K562 (cell line): ENCODE results near the gene IL1RAPL2. TPM values are rescaled to one million over a fixed set of nuclear protein-coding genes. Genes with fewer than 3 reads are reported as not detected.

ENCODE experiments used
- ATAC-seq: fragments of 200-7000 bp; cut with Tn5 transposase; 3 replicates; pipeline ENCODE4 v1.9.1; 2020; ENCODE audit warnings: moderate library complexity
- BruUV-seq: library from RNA; stranded (reverse); fragments of 400-500 nt; replicated peaks from 2 replicates; lab custom pipeline; 2021; lab: Mats Ljungman, UMichigan
- CTCF ChIA-PET: fragments of 300-600 bp; formaldehyde crosslinking; extraction: SDS; loops from one replicate; lab custom pipeline; 2021; ENCODE audit warnings: low intra/inter-chr PET ratio; lab: Yijun Ruan, JAX
- POLR2A ChIA-PET: fragments of 300-600, 350-650 bp; sonication (Branson Sonifier 250); formaldehyde crosslinking; extraction: SDS; loops from one replicate; lab custom pipeline; 2021; ENCODE audit warnings: antibody characterized with exemption, inconsistent platforms; lab: Yijun Ruan, JAX
- DNase-seq, 4 experiments: peaks; one replicate each; pipeline versions ENCODE4 v3.0.0 to v3.0.0-alpha.2; 2011 to 2018; ENCODE audit warnings: low spot score in 3 of 4, mixed read lengths in 3 of 4; ENCODE audit errors: extremely low read depth in 1 of 4
- FAIRE-seq: peaks from 2 replicates; lab custom pipeline; 2011; peaks lifted over from hg19 to GRCh38; lab: Jason Lieb, UNC
- H2AFZ ChIP-seq: 2 replicates; pipeline ENCODE4 v1.6.0; 2011; ENCODE audit warnings: low read depth, low read length, control low read depth, inconsistent platforms
- H3K27ac ChIP-seq: fragments of 200-600 bp; 3 replicates; pipeline ENCODE4 v1.8.0; 2011; ENCODE audit warnings: low read depth, mild to moderate bottlenecking, control low read depth, inconsistent platforms, low read length, moderate library complexity, mixed read lengths; ENCODE audit errors: extremely low read depth
- H3K27me3 ChIP-seq, 2 experiments: fragments of 300-600 bp in 1 of 2; 2 replicates in 1 of 2; 3 replicates in 1 of 2; pipeline versions ENCODE4 v1.6.0 to v1.8.0; 2011; ENCODE audit warnings: inconsistent platforms in 2 of 2, low read length in 2 of 2, mild to moderate bottlenecking in 1 of 2, mixed read lengths in 1 of 2, moderate library complexity in 1 of 2; ENCODE audit not compliant: control insufficient read depth in 2 of 2, insufficient read depth in 2 of 2
- H3K36me3 ChIP-seq: fragments of 300-600 bp; 3 replicates; pipeline ENCODE4 v1.8.0; 2011; ENCODE audit warnings: mild to moderate bottlenecking, low read length, inconsistent platforms; ENCODE audit not compliant: control insufficient read depth, insufficient read depth
- H3K4me1 ChIP-seq, 2 experiments: fragments of 200-600 bp in 1 of 2; replicated peaks in 1 of 2; 2 replicates in 1 of 2; 3 replicates in 1 of 2; pipeline versions ENCODE4 v1.5.1 to v1.8.0; 2011; ENCODE audit warnings: inconsistent platforms in 2 of 2, low read length in 2 of 2, mild to moderate bottlenecking in 1 of 2, mixed read lengths in 1 of 2, moderate library complexity in 1 of 2; ENCODE audit not compliant: control insufficient read depth in 2 of 2, insufficient read depth in 2 of 2
- H3K4me2 ChIP-seq: 2 replicates; pipeline ENCODE4 v1.6.1; 2011; ENCODE audit warnings: low read length, control low read depth, inconsistent platforms, mixed read lengths; ENCODE audit not compliant: insufficient read depth
- H3K4me3 ChIP-seq: fragments of 200-600 bp; sonication (generic), shearing (Covaris generic); 2 replicates; pipeline ENCODE4 v1.5.1; 2016; ENCODE audit warnings: control low read depth, inconsistent platforms
- H3K79me2 ChIP-seq: fragments of 200-600 bp; 3 replicates; pipeline ENCODE4 v1.8.0; 2011; ENCODE audit warnings: low read length, inconsistent platforms; ENCODE audit not compliant: control insufficient read depth, insufficient read depth
- H3K9ac ChIP-seq, 2 experiments: 2 replicates each; pipeline versions ENCODE4 v1.6.0 to v1.6.1; 2011; ENCODE audit warnings: low read depth in 2 of 2, low read length in 2 of 2, control low read depth in 1 of 2, inconsistent platforms in 1 of 2, mild to moderate bottlenecking in 1 of 2, mixed read lengths in 1 of 2; ENCODE audit not compliant: insufficient read depth in 1 of 2
- H3K9me1 ChIP-seq: one replicate; pipeline ENCODE4 v1.6.0; 2011; ENCODE audit warnings: inconsistent platforms, mild to moderate bottlenecking, low read length, moderate library complexity; ENCODE audit not compliant: control insufficient read depth, insufficient read depth
- H3K9me3 ChIP-seq: replicated peaks from 2 replicates; pipeline ENCODE4 v1.5.1; 2011; ENCODE audit warnings: low read depth, low read length, inconsistent platforms; ENCODE audit not compliant: control insufficient read depth, insufficient read depth
- H4K20me1 ChIP-seq: replicated peaks from 2 replicates; pipeline ENCODE4 v1.6.1; 2011; ENCODE audit warnings: low read length, inconsistent platforms, mixed read lengths; ENCODE audit not compliant: control insufficient read depth, insufficient read depth
- CEBPG ChIP-seq, 3 experiments: fragments of 200-800 bp in 1 of 3; sonication (Bioruptor generic) in 1 of 3; sonication (generic) in 1 of 3; formaldehyde crosslinking in 1 of 3; IDR thresholded peaks in 2 of 3; conservative IDR thresholded peaks in 1 of 3; 2 replicates each; pipeline versions ENCODE4 v1.6.1 to v1.8.0; 2016 to 2022; ENCODE audit warnings: missing compliant biosample characterization in 2 of 3, missing genetic modification characterization in 2 of 3, mild to moderate bottlenecking in 1 of 3, missing genetic modification reagents in 1 of 3
- TGIF2 ChIP-seq: sonication (generic); formaldehyde crosslinking; IDR thresholded peaks from 2 replicates; pipeline ENCODE4 v1.8.1; 2022; ENCODE audit warnings: mild to moderate bottlenecking, missing genetic modification reagents, moderate library complexity
- WGBS: fragments of 100-300 bp; shearing (Covaris generic); methylation state at CpG from one replicate; pipeline ENCODE4 v1.1.6; 2016; ENCODE audit warnings: low coverage, mixed read lengths; ENCODE audit not compliant: insufficient coverage; ENCODE audit errors: missing lambda C conversion rate; 5-methylcytosine and 5-hydroxymethylcytosine counted together
- in situ Hi-C: fragments of 300-500 bp; cut with MboI; formaldehyde crosslinking; loops from 4 replicates; pipeline ENCODE4 v1.15.0; 2018; ENCODE audit warnings: inconsistent platforms, mixed read lengths
- intact Hi-C: fragments of 100-400 bp; cut with micrococcal nuclease; formaldehyde crosslinking; loops from 2 replicates; pipeline ENCODE4 v1.14.2; 2022
- polyA plus RNA-seq, 8 experiments: library from polyadenylated mRNA; depleted of rRNA in 4 of 8; stranded (reverse) in 5 of 8; unstranded in 3 of 8; fragments of >200 nt; fragmentation: Nextera tagmentation in 2 of 8; fragmentation: Illumina TruSeq in 1 of 8; extraction: Ambion mirVana in 2 of 8; extraction: Trizol in 1 of 8; gene quantifications; 2 replicates each; pipeline versions ENCODE4 v1.2.1 to v1.2.3, GENCODE V29; 2011 to 2014; ENCODE audit warnings: inconsistent platforms in 1 of 8, missing spikeins in 1 of 8
- total RNA-seq, 7 experiments: library from RNA; depleted of rRNA in 6 of 7; stranded (reverse); fragments of >200 nt in 6 of 7; fragmentation: Illumina TruSeq in 2 of 7; extraction: Trizol in 2 of 7; gene quantifications; 2 replicates each; pipeline versions ENCODE4 v1.2.1 to v1.2.3, GENCODE V29; 2011 to 2021; ENCODE audit warnings: low replicate concordance in 1 of 7
- TF ChIP-seq, protein P1 (sequence below): fragments of 450-650 bp; IDR thresholded peaks from 2 replicates; pipeline ENCODE4 v1.6.1; 2016; ENCODE audit warnings: antibody characterized with exemption
- TF ChIP-seq, protein P2 (sequence below): fragments of 450-650 bp; conservative IDR thresholded peaks from 2 replicates; pipeline ENCODE4 v1.6.1; 2016; ENCODE audit warnings: missing genetic modification characterization, low read depth, mild to moderate bottlenecking, control low read depth, missing compliant biosample characterization

The IL1RAPL2 gene
- total and polyA plus RNA-seq, 9 of the 15 experiments (the other 6 are each of a cell fraction or from before 2014, with no cell fraction given): not detected

DNA sequence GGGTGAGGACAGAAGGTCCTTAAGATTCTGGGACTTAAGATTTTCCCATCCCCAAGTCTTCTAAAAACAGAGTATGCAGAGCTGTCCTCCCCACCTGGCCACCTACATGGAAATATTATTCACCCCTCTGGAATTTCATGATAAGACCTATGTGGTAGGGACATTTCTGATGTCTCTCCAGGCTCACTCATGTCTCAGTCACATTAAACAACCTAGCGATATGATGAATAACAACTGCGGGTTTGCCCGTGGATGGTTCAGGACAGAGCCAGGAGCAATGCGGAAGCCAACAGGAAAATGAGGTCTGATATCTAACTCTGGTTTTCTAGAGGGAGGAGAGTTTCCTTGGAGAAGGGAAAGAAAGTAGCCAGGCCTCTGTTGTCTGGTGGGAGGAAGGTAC is 607.1 kb downstream of the IL1RAPL2 start (continued):
- TF ChIP-seq, protein P1, sequence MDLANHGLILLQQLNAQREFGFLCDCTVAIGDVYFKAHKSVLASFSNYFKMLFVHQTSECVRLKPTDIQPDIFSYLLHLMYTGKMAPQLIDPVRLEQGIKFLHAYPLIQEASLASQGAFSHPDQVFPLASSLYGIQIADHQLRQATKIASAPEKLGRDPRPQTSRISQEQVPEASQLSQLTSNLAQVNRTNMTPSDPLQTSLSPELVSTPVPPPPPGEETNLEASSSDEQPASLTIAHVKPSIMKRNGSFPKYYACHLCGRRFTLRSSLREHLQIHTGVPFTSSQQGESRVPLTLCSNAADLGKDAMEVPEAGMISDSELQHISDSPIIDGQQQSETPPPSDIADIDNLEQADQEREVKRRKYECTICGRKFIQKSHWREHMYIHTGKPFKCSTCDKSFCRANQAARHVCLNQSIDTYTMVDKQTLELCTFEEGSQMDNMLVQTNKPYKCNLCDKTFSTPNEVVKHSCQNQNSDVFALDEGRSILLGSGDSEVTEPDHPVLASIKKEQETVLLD: no peak
- TF ChIP-seq, protein P2, sequence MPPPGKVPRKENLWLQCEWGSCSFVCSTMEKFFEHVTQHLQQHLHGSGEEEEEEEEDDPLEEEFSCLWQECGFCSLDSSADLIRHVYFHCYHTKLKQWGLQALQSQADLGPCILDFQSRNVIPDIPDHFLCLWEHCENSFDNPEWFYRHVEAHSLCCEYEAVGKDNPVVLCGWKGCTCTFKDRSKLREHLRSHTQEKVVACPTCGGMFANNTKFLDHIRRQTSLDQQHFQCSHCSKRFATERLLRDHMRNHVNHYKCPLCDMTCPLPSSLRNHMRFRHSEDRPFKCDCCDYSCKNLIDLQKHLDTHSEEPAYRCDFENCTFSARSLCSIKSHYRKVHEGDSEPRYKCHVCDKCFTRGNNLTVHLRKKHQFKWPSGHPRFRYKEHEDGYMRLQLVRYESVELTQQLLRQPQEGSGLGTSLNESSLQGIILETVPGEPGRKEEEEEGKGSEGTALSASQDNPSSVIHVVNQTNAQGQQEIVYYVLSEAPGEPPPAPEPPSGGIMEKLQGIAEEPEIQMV (tag): no peak
- TF ChIP-seq, all 486 proteins: peak for 0

DNA sequence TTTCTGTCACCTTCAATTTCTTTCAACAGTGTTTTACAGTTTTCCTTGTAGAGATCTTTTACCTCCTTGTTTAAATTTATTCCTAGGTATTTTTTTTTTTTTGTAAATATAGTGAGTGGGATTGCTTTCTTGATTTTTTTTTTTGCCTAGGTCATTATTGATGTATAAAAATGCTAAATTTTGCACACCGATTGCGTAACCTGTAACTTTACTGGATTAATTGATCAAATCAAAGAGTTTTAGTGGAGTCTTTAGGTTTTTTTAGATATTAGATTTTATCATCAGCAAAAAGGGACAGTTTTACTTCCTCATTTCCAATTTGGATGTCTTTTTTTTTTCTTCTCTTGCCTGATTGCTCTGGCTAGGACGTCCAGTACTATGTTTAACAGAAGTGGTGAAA is 613.6 kb downstream of the IL1RAPL2 start:
- intact Hi-C loops: loop anchor here (1.0 kb wide), 1 partner anchor 19 kb away; no protein-coding TSS in a partner anchor

More for the DNA sequence above, 613.6 kb downstream of the IL1RAPL2 start:
- Histone ChIP-seq H3K9ac (no peak overlapping the region), H3K79me2 (no peaks in the 10 kb centered on the region), H4K20me1 (no peaks in the 10 kb centered on the region), H3K27ac (no peak overlapping the region)
- TF ChIP-seq TGIF2 (CRISPR knock-in tag): no peak
- TF ChIP-seq CEBPG (CRISPR knock-in tag; IDR thresholded peaks at IDR 0.05): no peak
- peak in 1 of 2 experiments; percentile 53; a peak in 1 of 4 replicates for TF ChIP-seq CEBPG (tag; conservative IDR thresholded peaks at IDR 0.05 in 1 of 2, IDR thresholded peaks at IDR 0.05 in 1 of 2)
- TF ChIP-seq, all 486 proteins: peak for 1
- DNase-seq (no peak), ATAC-seq (no peak), FAIRE-seq (no peak)
- CTCF ChIA-PET: no interaction called here
- Histone ChIP-seq H3K9me1 (no peaks in the 10 kb centered on the region), H3K9me3 (no peaks in the 10 kb centered on the region), H3K36me3 (no peaks in the 10 kb centered on the region), H2AFZ (no peak overlapping the region), H3K4me1 (no peaks in the 10 kb centered on the region), H3K4me2 (no peak overlapping the region), H3K27me3 (no peaks in the 10 kb centered on the region), H3K4me3 (no peak overlapping the region)
- 7% methylated on average over 2 of the region's 3 CpGs for WGBS
- POLR2A ChIA-PET: no interaction called here
- no TSS peak for BruUV-seq
- in situ Hi-C loops: no loop called here
